Renal cortical epithelial cell (primary cell): ENCODE results near the gene RCVRN. TPM values are rescaled to one million over a fixed set of nuclear protein-coding genes. Genes with fewer than 3 reads are reported as not detected.

ENCODE experiments used
- DNase-seq: peaks from one replicate; pipeline ENCODE4 v3.0.0-alpha.2; 2011; ENCODE audit warnings: low read depth
- total RNA-seq: library from RNA; depleted of rRNA; stranded (reverse); fragments of >200 nt; gene quantifications from 2 replicates; pipeline ENCODE4 v1.2.3, GENCODE V29; 2014

Gene RCVRN
- not detected in 2 replicates for total RNA-seq

GRCh38 chr17:9905078-9905415 is at the start of gene RCVRN:
RCVRN (minus strand) TSS chr17:9905271; CDS start chr17:9905180, 91 bp downstream.
- DNase-seq, result no peak

- no peak for DNase-seq
These were observed 48.4 kb upstream of the RCVRN start for GRCh38 chr17:9953492-9953891.

GRCh38 chr17:9951803-9952202 is 46.7 kb upstream of the RCVRN start:
- DNase-seq, result no peak

- no peak for DNase-seq
These were observed 43.9 kb upstream of the RCVRN start for GRCh38 chr17:9948928-9949327.

- no peak for DNase-seq
These were observed 39.6 kb upstream of the RCVRN start for GRCh38 chr17:9944704-9945103.

GRCh38 chr17:9943343-9943742 is 38.3 kb upstream of the RCVRN start:
- DNase-seq, result no peak

- DNase-seq, result no peak
These were observed 37.8 kb upstream of the RCVRN start for GRCh38 chr17:9942885-9943284.

GRCh38 chr17:9941305-9941704 is 36.2 kb upstream of the RCVRN start:
- DNase-seq, result no peak

- DNase-seq, result no peak
These were observed 35.8 kb upstream of the RCVRN start for GRCh38 chr17:9940841-9941240.

- no peak for DNase-seq
These were observed 33.7 kb upstream of the RCVRN start for GRCh38 chr17:9938764-9939163.

- DNase-seq, result no peak
These were observed 32.8 kb upstream of the RCVRN start for GRCh38 chr17:9937901-9938300.

GRCh38 chr17:9937241-9937761 is 32.2 kb upstream of the RCVRN start:
- no peak for DNase-seq

GRCh38 chr17:9936095-9936494 is 31.0 kb upstream of the RCVRN start:
- no peak for DNase-seq

GRCh38 chr17:9935408-9935807 is 30.3 kb upstream of the RCVRN start:
- no peak for DNase-seq

GRCh38 chr17:9934331-9934730 is 29.3 kb upstream of the RCVRN start:
- no peak for DNase-seq

- no peak for DNase-seq
These were observed 27.4 kb upstream of the RCVRN start for GRCh38 chr17:9932491-9932890.

GRCh38 chr17:9931144-9931741 is 26.2 kb upstream of the RCVRN start:
- DNase-seq, result no peak

- no peak for DNase-seq
These were observed 24.8 kb upstream of the RCVRN start for GRCh38 chr17:9929871-9930270.

GRCh38 chr17:9928601-9929333 is 23.7 kb upstream of the RCVRN start:
- peak; percentile 51 for DNase-seq

GRCh38 chr17:9926150-9926804 is 21.2 kb upstream of the RCVRN start:
- DNase-seq, result no peak

GRCh38 chr17:9925457-9925856 is 20.4 kb upstream of the RCVRN start:
- DNase-seq, result no peak

GRCh38 chr17:9924735-9925191 is 19.7 kb upstream of the RCVRN start:
- DNase-seq, result peak; percentile 65
